ENCODE results near the gene RNF149.
A peak's percentile ranks its signal among the peaks of the same experiment; 100 is the strongest.
"Not testable (repeated sequence)": the region's sequence is repeated elsewhere in the genome, so short reads cannot be mapped to it uniquely, and the experiment has no call there.

RNF149 gene
- total RNA-seq: 146 to 226 (median 203) reads per million in 4 experiments

GRCh38 chr2:101308432-101309210, at the start of gene RNF149:
Gene RNF149, minus strand, starts transcription at chr2:101308701. Its CDS starts 113 bp downstream, at chr2:101308588.
- DNase-seq: peak; percentile 87

- no peak for DNase-seq
These were observed 48.9 kb upstream of the RNF149 start for GRCh38 chr2:101357376-101357775.

- no peak for DNase-seq
These were observed 48.0 kb upstream of the RNF149 start for GRCh38 chr2:101356521-101356920.

DNA sequence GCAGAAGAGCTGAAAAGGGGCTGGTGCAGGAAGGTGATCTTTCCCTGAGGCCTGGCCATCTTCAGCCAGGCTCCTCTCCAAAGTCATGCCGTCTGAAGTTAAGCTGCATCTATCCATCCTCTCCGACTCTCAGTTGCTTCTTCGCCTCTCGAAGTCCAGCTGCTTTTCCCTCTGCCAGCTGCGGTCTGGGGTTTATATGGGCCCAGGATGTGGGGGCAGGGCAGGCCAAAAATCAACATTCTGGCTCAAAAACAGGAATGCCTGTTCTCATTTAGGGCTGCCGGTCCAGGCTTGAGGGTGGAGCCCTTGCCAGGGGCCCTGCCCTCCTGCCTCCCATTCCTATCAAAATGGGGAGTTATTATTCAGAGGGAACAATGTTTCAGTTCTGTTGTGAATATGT, 47.6 kb upstream of the RNF149 start:
- DNase-seq: no peak

DNA sequence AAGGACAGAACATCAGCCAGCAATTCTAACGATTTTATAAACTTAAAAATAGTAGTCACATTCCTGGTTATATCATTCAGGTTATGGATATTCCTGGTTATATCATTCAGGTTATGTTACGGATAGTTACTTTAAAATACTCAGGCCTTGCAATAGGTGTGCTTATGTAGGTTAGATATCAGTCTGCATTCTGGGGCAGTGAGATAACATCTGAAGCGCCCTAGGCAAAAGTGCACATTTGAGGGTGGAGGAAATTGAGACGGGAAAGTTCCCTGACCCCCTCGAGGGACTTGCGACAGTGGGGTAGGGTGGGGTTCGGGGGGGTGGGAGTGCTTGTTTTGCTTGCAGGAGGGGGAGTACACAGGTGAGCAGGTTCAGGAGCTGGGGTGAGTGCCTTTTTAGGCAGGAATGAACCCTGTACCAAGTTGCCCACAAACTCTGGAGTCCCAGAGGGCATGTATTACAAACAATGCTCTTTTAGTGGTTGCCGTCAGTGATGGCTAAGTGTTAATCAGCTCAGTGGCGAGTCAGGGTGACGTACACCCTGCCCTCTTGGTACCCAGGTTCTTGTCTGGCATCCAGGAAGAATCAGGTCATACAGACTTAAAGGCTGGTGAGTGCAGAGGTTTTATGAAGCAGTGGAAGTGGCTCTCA, 47.0 kb upstream of the RNF149 start:
- no peak for DNase-seq

GRCh38 chr2:101354420-101355311, 46.2 kb upstream of the RNF149 start:
- DNase-seq: no peak

DNA sequence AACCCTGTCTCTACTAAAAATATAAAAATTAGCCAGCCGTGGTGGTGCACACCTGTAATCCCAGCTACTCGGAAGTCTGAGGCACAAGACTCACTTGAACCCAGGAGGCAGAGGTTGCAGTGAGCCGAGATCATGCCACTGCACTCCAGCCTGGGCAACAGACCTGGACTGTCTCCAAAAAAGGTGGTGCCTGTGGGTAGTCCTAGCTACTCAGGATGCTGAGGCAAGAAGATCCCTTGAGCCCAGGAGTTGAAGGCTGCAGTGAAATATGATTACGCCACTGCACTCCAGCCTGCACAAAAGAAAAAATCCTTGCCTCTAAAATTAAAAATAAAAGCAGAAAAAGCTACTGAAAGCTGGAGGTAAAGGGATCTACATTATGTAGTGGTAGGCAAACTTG, 44.1 kb upstream of the RNF149 start:
- DNase-seq: not testable (repeated sequence)

GRCh38 chr2:101351207-101351606, 42.7 kb upstream of the RNF149 start:
- DNase-seq: no peak

DNA sequence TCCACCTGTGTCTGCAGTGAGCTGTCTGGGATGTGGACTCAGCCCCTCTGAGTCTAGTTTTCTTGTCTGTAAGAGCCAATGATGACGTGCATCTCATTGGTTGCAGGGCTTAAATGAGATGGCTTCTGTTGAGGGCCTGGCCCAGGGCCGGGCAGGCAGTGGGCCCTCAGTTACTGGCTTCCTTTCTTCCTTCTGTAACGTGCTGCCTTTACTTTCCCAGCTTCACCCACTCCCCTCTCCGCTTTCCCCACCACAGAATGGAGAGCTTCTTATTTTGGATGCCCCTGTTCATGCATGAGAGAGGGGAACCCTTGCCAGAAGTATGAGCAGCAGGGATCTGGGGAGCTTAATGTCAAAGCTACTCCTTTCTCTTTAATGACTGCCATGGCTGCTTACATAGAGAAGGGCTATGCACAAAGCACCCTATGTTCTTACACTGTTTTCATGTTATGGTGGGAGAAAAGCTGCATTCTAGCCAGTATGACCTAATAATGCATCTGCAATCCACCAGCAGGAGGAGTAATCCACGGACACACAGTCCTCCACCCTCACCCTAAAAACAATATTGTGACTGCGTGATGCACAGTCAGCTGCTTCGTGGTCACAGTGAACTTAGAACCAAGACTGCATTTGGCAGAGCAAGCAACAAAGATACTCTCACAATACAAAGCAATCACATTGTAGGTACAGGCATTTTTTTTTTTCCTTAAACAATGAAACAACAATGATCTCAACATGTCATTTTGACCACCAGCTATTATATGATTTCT, 41.6 kb upstream of the RNF149 start:
- DNase-seq: no peak

DNA sequence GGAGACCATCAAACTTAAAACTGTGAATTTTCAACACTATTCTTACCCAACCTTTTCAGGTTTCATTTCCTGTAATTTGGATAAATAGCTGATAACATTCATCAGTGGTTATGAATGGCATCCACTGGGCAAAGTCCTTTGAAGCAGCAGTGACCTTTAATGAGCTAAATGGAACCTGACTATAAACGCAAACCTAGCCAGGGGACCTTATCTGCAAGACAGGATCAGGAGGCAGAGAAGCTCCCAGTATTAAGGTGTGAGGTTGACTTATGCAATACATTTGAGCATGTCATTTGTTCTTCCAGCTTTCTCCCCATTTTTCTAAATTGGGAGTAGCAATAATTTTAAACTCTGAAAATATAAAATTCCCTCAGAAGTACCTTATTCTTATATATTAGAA, 40.4 kb upstream of the RNF149 start:
- no peak for DNase-seq

DNA sequence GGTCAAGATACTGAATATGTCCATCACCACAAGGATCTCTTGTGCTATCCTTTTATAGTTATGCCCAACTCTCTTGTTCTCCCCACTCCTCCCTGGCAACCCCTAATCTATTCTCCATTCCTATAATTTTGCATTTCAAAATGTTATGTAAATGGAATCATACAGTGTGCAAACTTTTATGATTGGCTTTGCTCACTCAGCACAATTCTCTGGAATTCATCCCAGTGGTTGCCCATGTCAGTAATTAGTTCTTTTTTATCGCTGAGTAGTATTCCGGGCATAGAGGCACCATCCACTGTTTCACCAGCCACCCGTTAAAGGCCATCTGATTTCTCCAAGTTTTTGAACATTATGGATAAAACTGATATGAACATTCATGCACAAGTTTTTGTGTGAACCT, 38.4 kb upstream of the RNF149 start:
- DNase-seq: no peak

DNA sequence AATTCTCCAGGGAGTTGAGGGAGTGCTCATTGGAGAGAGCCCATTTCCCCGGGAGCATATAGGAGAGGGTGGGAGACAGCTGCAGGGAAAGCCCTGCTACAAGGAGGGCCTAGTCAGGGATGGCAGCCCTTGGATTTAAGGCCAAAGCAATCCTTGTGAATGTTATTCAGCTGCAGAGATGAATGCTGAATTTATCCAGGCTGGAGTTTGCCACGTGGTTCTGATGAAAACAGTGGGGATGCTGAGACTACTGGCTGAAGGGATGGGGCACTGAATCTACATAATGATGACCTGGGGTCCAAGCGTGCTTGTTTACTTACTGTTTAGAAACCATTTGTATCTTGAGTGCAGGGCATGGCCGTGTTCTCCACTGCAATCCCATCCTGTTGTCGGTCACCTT, 35.6 kb upstream of the RNF149 start:
- no peak for DNase-seq

- DNase-seq: no peak
These were observed 34.1 kb upstream of the RNF149 start for GRCh38 chr2:101342625-101343008.

GRCh38 chr2:101341901-101342624, 33.6 kb upstream of the RNF149 start:
- peak; percentile 56 for DNase-seq

DNA sequence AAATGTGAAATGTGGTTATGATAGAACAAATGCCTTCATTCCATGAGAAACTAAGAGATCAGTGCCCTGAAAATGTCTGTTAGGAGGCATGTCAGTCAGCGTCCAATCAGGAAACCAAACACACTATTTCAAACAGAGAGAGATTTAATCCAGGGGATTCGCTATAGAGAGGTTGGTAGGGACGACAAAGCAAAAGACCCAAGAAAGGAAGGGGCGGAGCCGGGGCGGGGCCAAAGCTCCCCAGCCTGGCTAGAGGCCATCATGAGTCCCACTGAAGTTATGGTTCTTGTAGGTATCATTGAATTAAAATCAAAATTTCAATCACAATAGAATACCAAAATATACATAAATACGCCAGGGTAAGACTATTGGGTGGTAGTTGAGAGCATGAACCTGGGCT, 32.9 kb upstream of the RNF149 start:
- no peak for DNase-seq

- DNase-seq: no peak
These were observed 31.6 kb upstream of the RNF149 start for GRCh38 chr2:101340141-101340551.

DNA sequence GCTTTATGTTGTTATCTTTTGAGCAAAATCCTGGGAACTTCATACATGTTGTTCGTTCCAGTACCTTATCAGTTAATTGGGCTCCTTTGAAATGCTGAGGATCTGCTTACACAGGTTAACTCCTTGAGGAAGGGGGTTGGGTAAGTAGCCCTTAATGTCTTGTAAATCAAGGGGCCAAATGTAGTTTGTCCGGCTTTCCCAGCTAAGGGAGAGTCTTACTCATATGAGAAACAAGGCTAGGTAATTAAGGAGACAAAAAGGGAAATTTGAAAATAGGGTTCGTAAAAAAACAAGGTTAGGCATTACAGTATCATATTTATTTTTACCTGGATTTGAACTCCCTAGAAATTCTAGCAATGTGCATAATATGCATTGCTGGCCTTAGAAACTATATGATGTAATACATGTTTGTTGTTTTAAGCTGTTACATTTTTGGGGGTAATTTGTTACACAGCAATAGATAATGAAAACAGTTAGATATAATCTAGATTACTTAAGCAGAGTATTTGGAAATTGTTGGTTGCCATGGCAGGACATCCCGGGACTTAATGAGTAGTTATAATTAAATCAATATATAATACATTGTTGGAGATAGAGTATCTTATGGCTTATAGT, 30.9 kb upstream of the RNF149 start:
- DNase-seq: no peak

DNA sequence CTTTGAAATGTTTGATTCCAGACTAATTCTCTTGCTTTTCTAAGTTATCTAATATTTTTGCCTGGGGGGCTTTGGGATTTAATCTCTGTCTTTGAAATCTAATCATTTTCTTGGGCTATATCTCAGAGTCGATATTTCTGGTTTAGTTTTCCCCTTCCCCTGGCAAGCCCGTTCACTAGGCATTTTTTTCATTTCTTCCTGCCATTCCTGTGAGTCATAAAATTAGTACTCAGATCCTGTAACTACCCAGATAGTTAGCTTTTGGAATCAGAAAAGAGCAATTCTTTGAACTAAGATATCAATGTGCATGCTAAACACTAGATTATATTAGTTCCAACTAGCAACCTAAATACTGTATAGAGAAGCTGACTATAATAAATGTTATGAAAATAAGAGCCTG, 29.4 kb upstream of the RNF149 start:
- DNase-seq: no peak

GRCh38 chr2:101332885-101333766, 24.6 kb upstream of the RNF149 start:
- DNase-seq: no peak

DNA sequence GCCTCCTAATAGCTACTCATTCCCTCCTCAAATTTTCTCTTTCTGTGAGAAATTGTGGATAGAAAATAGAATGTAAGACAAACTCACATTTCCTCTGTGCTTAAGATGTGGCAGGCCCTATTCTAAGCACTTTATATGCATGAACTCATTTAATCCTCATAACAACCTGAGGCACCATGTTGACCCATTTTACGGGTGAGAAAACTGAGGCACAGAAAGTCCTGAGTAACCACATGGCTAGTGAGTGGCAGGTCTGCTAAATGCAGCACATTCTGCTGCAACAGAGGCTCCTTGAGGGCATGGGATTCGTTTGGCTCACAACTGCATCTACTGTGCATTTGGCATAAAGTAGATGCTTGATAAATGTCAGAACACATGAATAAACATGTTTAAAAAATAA, 22.7 kb upstream of the RNF149 start:
- DNase-seq: no peak
